ENCODE results near the gene CD72. TPM values are rescaled to one million over a fixed set of nuclear protein-coding genes. Genes with fewer than 3 reads are reported as not detected.
"Not testable (repeated sequence)": the region's sequence is repeated elsewhere in the genome, so short reads cannot be mapped to it uniquely, and the experiment has no call there.

The CD72 gene
- total RNA-seq, 4 donors from 2014 or later, result 0.27 to 1.9 TPM; not detected in 2

DNA sequence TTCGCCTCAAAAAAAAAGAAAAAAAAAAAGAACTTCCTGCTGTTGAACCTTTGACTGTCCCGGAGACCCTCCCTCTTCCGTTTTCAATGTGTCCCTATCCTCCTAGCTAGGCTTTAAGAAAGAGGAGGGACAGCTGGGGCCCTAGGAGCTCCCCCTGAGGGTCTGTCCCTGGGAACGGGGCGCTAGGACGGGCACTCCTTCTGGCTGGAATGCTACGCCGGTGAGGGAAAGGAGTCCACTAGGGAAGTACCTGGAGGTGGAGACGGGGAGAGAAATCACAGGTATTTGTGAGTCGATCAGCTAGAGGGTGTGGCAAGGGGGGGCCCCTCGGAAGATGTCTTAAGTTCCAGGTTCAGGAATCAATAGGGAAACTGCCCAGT, 27.9 kb upstream of the CD72 start:
- intact Hi-C loops (cut with DNase I), result no loop called here
- WGBS, 2 donors, result 1 to 2% methylated on average over 11 of the region's 11 CpGs

DNA sequence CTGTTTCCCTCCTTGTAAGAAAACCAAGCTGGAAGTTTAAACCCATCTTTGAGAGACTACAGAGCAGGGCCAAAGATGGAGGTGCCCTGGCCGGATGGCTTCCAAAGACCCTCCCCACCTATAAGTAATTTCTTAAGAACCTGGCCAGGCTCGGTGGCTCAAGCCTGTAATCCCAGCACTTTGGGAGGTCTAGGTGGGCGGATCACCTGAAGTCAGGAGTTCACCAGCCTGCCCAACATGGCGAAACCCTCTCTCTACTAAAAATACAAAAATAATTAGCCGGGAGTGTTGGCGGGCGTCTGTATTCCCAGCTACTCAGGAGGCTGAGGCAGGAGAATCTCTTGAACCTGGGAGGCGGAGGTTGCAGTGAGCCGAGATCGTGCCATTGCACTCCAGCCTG, 27.5 kb upstream of the CD72 start:
- intact Hi-C loops (cut with DNase I); DNase-seq; H3K9me3 ChIP-seq; H3K27me3 ChIP-seq; H3K36me3 ChIP-seq: not testable (repeated sequence)
- Histone ChIP-seq H3K4me3 (peak overlapping the region; percentile 35 to 75 (median 60)), H3K4me1 (peaks cover 8 to 59% (median 15%) of the 10 kb centered on the region in 3 donors), H3K27ac (peak overlapping the region; percentile 45 to 90 (median 82))
- 40 to 43% methylated on average over 7 to 10 of the region's 10 CpGs for WGBS, 2 donors

More for the DNA sequence above, 27.9 kb upstream of the CD72 start:
- Histone ChIP-seq H3K27ac (peak overlapping the region; percentile 79 to 94 (median 88)), H3K27me3 (no peaks in the 10 kb centered on the region), H3K4me1 (peaks cover 8 to 63% (median 15%) of the 10 kb centered on the region in 3 donors), H3K9me3 (no peaks in the 10 kb centered on the region), H3K36me3 (no peaks in the 10 kb centered on the region), H3K4me3 (peak overlapping the region; percentile 35 to 75 (median 60))
- TF ChIP-seq POLR2A (IDR thresholded peaks at IDR 0.05), result no peak
- TF ChIP-seq, protein P1, sequence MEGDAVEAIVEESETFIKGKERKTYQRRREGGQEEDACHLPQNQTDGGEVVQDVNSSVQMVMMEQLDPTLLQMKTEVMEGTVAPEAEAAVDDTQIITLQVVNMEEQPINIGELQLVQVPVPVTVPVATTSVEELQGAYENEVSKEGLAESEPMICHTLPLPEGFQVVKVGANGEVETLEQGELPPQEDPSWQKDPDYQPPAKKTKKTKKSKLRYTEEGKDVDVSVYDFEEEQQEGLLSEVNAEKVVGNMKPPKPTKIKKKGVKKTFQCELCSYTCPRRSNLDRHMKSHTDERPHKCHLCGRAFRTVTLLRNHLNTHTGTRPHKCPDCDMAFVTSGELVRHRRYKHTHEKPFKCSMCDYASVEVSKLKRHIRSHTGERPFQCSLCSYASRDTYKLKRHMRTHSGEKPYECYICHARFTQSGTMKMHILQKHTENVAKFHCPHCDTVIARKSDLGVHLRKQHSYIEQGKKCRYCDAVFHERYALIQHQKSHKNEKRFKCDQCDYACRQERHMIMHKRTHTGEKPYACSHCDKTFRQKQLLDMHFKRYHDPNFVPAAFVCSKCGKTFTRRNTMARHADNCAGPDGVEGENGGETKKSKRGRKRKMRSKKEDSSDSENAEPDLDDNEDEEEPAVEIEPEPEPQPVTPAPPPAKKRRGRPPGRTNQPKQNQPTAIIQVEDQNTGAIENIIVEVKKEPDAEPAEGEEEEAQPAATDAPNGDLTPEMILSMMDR (IDR thresholded peaks at IDR 0.05), result no peak
- DNase-seq, result no peak

DNA sequence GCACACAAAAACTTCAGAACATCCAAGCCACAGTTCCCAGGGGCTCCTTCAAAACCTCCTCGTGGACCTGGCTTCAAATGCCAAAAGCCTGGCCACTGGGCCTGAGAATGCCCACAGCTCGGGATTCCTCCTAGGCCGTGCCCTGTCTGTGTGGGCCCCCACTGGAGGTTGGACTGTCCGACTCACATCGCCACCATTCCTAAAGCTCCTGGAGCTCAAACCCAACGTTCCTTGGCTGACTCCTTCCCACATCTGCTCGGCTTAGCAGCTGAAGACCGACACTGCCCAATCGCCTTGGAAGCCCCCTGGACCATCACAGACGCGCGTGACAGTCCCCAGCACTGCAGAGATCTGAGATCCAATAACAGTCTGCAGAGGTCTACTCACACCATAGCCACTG, 24.8 kb upstream of the CD72 start:
- no peak overlapping the region for H3K4me3 ChIP-seq
- no peaks in the 10 kb centered on the region for H3K9me3 ChIP-seq
- 89 to 92% methylated on average over 4 to 5 of the region's 12 CpGs for WGBS, 2 donors
- H3K4me1 ChIP-seq, result peaks cover 6 to 40% (median 10%) of the 10 kb centered on the region in 3 donors
- no peaks in the 10 kb centered on the region for H3K36me3 ChIP-seq
- TF ChIP-seq POLR2A (IDR thresholded peaks at IDR 0.05), result no peak
- TF ChIP-seq, protein P1 (IDR thresholded peaks at IDR 0.05), result no peak
- no peaks in the 10 kb centered on the region for H3K27me3 ChIP-seq
- intact Hi-C loops (cut with DNase I), result no loop called here
- DNase-seq, result no peak
- H3K27ac ChIP-seq, result no peak overlapping the region

DNA sequence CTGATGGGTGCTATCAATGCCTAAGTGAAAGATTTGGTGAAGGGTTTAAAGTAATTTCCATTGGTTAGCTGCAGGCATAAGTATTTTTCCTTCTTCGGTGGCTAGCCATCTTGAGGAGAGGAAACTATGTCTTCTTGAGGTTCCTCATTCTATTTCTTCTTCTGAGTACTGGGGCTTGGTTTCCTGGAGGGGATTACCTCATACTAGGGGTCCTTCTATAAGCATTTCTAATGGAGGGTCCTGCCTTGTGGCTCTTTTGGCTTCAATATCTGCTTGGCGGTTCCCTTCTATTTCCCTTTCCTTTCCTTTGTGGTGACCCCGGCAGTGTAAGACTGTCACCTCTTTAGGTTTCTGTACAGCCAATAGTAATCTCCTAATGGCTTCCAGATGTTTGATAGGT, 23.3 kb upstream of the CD72 start:
- H3K4me1 ChIP-seq, result peaks cover 0 to 29% (median 4%) of the 10 kb centered on the region in 3 donors
- H3K27ac ChIP-seq; H3K27me3 ChIP-seq; H3K9me3 ChIP-seq; DNase-seq; H3K4me3 ChIP-seq; H3K36me3 ChIP-seq; intact Hi-C loops (cut with DNase I): not testable (repeated sequence)
- WGBS, 2 donors, result 87 to 89% methylated on average over 3 of the region's 3 CpGs

DNA sequence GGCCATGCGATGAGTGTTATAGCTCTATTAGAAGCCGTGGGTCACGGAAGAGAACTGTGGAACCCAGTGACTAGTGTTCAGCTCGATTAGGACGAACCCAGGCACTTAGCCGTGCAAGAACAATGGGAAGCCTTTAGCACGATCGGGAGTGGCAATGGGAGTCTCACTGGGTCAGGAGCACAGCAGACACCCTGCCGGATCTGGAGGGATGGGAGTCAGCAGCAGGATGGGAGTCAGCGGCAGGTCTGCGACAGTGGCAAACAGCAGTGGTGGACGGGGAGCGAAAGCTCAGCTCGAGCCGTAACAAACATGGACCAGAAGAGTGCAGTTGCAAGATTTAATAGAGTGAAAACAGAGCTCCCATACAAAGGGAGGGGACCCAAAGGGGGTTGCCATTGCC, 22.2 kb upstream of the CD72 start:
- DNase-seq; H3K36me3 ChIP-seq; intact Hi-C loops (cut with DNase I); H3K4me3 ChIP-seq; H3K9me3 ChIP-seq; H3K27me3 ChIP-seq; H3K27ac ChIP-seq: not testable (repeated sequence)
- 94 to 96% methylated on average over 15 of the region's 15 CpGs for WGBS, 2 donors
- peaks cover 0 to 18% (median 4%) of the 10 kb centered on the region in 3 donors for H3K4me1 ChIP-seq

DNA sequence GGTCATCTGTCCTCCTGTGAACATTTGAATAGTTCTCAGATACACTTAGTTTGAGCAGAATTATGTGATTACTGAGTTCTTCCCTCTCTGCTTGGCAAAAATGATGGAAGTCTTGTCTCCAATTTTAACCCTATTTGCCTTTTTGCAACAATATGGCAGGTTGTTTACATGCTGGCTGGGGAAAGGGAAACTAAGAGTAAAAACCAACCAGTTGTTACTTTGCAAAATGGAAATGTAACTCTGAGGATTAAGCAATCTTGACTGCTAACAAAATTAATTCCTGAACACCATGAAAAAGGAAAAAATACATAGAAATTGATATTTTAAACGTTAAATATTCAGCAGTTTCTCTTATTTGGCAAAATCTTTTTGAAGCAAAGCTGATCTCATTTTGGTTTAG, 21.4 kb upstream of the CD72 start:
- TF ChIP-seq, protein P1 (IDR thresholded peaks at IDR 0.05), result no peak
- TF ChIP-seq POLR2A (IDR thresholded peaks at IDR 0.05), result no peak
- H3K4me3 ChIP-seq, result no peak overlapping the region
- 71 to 81% methylated on average over 1 of the region's 1 CpG for WGBS, 2 donors
- peak overlapping the region in 1 of 4 donors; percentile 11 for H3K27ac ChIP-seq
- DNase-seq, result no peak
- H3K9me3 ChIP-seq, result no peaks in the 10 kb centered on the region
- peaks cover 0 to 12% (median 0%) of the 10 kb centered on the region in 3 donors for H3K4me1 ChIP-seq
- intact Hi-C loops (cut with DNase I), result no loop called here
- no peaks in the 10 kb centered on the region for H3K36me3 ChIP-seq
- H3K27me3 ChIP-seq, result no peaks in the 10 kb centered on the region

DNA sequence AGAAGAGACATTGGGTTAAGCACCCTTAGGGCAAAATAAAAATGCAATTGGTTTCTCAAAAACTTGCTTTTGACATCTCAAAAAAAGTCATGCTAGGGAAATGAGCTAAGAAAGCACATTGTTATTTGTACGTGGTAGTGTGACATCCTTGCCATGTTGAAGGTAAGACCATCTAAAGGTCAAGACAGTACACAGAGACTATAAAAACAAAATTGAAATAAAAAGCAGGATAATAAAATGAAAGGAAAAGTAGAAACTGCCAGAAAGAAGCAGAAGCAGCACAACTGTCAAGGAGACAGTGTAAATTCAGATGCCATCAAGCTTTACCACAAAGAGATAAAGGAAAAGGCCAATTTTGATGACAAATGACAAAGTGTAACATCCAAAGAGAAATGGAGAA, 21.0 kb upstream of the CD72 start:
- intact Hi-C loops (cut with DNase I); H3K36me3 ChIP-seq; H3K27me3 ChIP-seq; H3K4me3 ChIP-seq; H3K9me3 ChIP-seq; DNase-seq; H3K4me1 ChIP-seq: not testable (repeated sequence)
- 57 to 67% methylated on average over 1 of the region's 1 CpG for WGBS, 2 donors
- peak overlapping the region in 1 of 4 donors; percentile 11 for H3K27ac ChIP-seq

DNA sequence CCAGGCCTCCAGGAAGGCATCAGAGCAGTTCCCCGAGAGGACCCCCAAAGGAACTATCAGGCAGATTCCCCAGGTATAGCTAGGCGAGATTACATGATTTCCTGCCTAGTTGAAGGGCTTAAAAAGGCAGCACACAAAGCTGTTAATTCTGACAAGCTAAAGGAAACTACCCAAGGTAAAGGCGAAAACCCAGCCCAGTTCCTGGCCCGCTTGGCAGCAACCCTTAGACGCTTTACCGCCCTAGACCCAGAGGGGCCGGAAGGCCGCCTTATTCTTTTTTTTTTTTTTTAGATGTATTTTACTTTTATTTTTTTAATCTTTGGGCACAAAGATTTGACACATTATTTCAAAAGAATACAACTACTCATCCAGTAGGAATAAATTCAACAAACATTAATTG, 20.5 kb upstream of the CD72 start:
- 48 to 64% methylated on average over 6 to 7 of the region's 8 CpGs for WGBS, 2 donors
- H3K4me1 ChIP-seq; DNase-seq; H3K27me3 ChIP-seq; intact Hi-C loops (cut with DNase I); H3K9me3 ChIP-seq; H3K36me3 ChIP-seq; H3K4me3 ChIP-seq: not testable (repeated sequence)
- peak overlapping the region in 1 of 4 donors; percentile 11 for H3K27ac ChIP-seq

DNA sequence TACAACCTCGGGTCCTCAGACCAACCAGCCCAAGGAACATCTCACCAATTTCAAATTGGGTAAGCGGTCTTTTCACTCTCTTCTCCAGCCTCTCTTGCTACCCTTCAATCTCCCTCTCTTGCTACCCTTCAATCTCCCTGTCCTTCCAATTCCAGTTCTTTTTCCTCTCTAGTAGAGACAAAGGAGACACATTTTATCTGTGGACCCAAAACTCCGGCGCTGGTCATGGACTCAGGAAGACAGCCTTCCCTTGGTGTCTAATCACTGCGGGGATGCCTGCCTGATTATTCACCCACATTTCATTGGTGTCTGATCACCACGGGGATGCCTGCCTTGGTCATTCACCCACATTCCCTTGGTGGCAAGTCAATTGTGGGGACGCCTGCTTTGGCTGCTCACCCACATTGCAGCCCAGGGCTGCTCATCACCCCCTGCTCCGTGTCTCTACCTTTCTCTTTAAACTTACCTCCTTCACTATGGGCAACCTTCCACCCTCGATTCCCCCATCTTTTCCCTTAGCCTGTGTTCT, 19.3 kb upstream of the CD72 start:
- H3K36me3 ChIP-seq; H3K9me3 ChIP-seq; H3K4me1 ChIP-seq; intact Hi-C loops (cut with DNase I); DNase-seq; H3K27ac ChIP-seq; H3K27me3 ChIP-seq; H3K4me3 ChIP-seq: not testable (repeated sequence)
- 85 to 94% methylated on average over 9 of the region's 9 CpGs for WGBS, 2 donors

DNA sequence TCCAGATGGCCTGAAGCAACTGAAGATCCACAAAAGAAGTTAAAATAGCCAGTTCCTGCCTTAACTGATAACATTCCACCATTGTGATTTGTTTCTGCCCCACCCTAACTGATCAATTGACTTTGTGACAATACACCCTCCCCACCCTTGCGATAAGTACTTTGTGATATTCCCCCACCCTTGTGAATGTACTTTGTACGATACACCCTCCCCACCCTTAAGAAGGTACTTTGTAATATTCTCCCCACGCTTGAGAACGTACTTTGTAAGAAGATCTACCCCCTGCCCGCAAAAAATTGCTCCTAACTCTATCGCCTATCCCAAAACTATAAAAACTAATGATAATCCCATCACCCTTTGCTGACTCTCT, 18.6 kb upstream of the CD72 start:
- H3K36me3 ChIP-seq; H3K27me3 ChIP-seq; H3K4me3 ChIP-seq; H3K4me1 ChIP-seq; intact Hi-C loops (cut with DNase I); DNase-seq; H3K9me3 ChIP-seq: not testable (repeated sequence)
- H3K27ac ChIP-seq, result peak overlapping the region in 1 of 4 donors; percentile 49
- WGBS, 2 donors, result 92 to 95% methylated on average over 6 of the region's 6 CpGs

All from esophagus squamous epithelium (tissue), 5 donors.